Omental fat pad (tissue), 4 donors: Measurements from ENCODE around the gene DDR2. TPM values are rescaled to one million over a fixed set of nuclear protein-coding genes. Genes with fewer than 3 reads are reported as not detected.
"Not testable (repeated sequence)": the region's sequence is repeated elsewhere in the genome, so short reads cannot be mapped to it uniquely, and the experiment has no call there.

Experiments
- ATAC-seq: fragments of 150-250 bp; one replicate; pipeline ENCODE4 v1.9.1; 2016; ENCODE audit warnings: mild to moderate bottlenecking, moderate library complexity; ENCODE audit not compliant: low FRiP score
- DNase-seq: peaks from one replicate; pipeline ENCODE4 v3.0.0-alpha.2; 2019; ENCODE audit warnings: low spot score
- CTCF ChIP-seq, 3 donors: fragments of 450-650 bp; IDR thresholded peaks; one replicate each; pipeline ENCODE4 v1.5.1; 2016 to 2017; ENCODE audit warnings: antibody characterized with exemption in 3 of 3, mild to moderate bottlenecking in 3 of 3, moderate library complexity in 2 of 3
- total RNA-seq, 4 donors: library from RNA; depleted of rRNA; stranded (reverse); fragments of >200 nt; gene quantifications; one replicate each; pipeline ENCODE4 v1.1.0, GENCODE V29; 2016

Gene DDR2
- total RNA-seq, 4 donors from 2014 or later = 140 to 164 (median 145) TPM

DNA sequence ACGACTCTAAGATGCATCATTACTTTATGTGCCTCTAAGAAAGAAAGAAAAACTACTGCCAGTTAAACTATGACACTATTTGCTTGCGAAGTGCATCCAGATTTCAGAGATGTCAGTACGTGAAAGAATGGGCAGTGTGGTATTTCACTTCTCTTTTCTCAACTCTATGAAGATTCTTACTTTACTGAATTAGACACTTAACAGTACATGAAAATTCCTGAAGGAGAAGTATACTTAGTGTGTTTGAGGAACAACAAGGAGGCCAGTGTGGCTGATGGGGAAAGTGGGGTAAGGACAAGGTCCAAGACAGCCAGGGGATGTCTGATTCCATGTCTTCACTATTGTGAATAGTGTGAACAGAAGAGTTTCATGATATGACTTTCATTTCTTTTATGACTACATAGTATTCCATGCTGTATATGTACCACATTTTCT, 104.4 kb downstream of the DDR2 start:
- no peak for DNase-seq
- no peak for ATAC-seq
- TF ChIP-seq CTCF (IDR thresholded peaks at IDR 0.05) = no peak

DNA sequence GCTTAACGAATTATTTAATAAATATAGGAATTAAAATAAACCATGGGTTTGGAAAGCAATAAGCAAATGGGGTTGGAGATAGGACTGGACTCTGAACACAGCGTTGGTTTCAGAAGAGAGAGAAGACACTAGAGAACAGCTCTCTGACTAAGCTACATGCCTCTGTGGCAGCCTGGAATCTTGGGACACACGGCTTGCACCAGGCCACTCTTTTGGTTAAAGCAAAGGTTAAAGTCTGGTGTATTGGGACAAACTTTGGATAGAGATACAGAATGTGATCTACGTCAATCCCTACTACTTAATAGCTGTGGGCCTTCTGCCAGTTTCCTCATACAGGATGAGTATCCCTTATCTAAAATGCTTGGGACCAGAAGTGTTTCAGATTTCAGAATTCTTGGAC, 108.5 kb downstream of the DDR2 start:
- ATAC-seq (no peak), DNase-seq (no peak)
- TF ChIP-seq CTCF (IDR thresholded peaks at IDR 0.05) = no peak

GRCh38 chr1:162741574-162741973, 109.3 kb downstream of the DDR2 start:
- ATAC-seq (no peak), DNase-seq (no peak)
- no peak for TF ChIP-seq CTCF (IDR thresholded peaks at IDR 0.05)

DNA sequence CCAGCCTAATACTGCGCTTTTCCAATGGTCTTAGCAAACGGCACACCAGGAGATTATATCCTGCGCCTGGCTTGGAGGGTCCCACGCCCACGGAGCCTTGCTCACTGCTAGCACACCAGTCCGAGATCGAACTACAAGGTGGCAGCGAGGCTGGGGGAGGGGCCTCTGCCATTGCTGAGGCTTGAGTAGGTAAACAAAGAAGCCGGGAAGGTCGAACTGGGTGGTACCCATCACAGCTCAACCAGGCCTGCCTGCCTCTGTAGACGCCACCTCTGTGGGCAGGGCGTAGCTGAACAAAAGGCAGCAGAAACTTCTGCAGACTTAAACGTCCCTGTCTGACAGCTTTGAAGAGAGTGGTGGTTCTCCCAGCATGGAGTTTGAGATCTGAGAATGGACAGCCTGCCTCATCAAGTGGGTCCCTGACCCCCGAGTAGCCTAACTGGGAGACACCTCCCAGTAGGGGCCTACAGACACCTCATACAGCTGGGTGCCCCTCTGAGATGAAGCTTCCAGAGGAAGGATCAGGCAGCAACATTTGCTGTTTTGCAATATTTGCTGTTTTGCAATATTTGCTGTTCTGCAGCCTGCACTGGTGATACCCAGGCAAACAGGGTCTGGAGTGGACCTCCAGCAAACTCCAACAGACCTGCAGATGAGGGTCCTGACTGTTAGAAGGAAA, 114.1 kb downstream of the DDR2 start:
- ATAC-seq, DNase-seq: not testable (repeated sequence)

GRCh38 chr1:162753001-162753658, 120.9 kb downstream of the DDR2 start:
- DNase-seq (no peak), ATAC-seq (no peak)
- TF ChIP-seq CTCF (IDR thresholded peaks at IDR 0.05) = no peak

- no peak for TF ChIP-seq CTCF (IDR thresholded peaks at IDR 0.05)
- ATAC-seq (no peak), DNase-seq (no peak)
Observed at GRCh38 chr1:162753998-162754585, 121.8 kb downstream of the DDR2 start.

GRCh38 chr1:162755306-162755705, 123.0 kb downstream of the DDR2 start:
- ATAC-seq = no peak
- no peak for TF ChIP-seq CTCF (IDR thresholded peaks at IDR 0.05)
- DNase-seq = no peak
